ENCODE results near the gene ANLN. TPM values are rescaled to one million over a fixed set of nuclear protein-coding genes. Genes with fewer than 3 reads are reported as not detected.
A peak's percentile ranks its signal among the peaks of the same experiment; 100 is the strongest.
"Not testable (repeated sequence)": the region's sequence is repeated elsewhere in the genome, so short reads cannot be mapped to it uniquely, and the experiment has no call there.

ANLN gene
- total RNA-seq, 1 experiment from 2014 or later, result 67.6 TPM

GRCh38 chr7:36475011-36475342, 85.3 kb downstream of the ANLN start:
- no peak for DNase-seq (ENCODE audit: low read depth, low spot score)
- in situ Hi-C loops (cut with HindIII; ENCODE audit: low pct_unique_long_range_greater_than_20kb, low sequenced_read_pairs), result no loop called here

- in situ Hi-C loops (cut with HindIII; ENCODE audit: low pct_unique_long_range_greater_than_20kb, low sequenced_read_pairs), result no loop called here
- no peak for DNase-seq (ENCODE audit: low read depth, low spot score)
Observed at GRCh38 chr7:36475381-36475780, 85.7 kb downstream of the ANLN start.

- DNase-seq (ENCODE audit: low read depth, low spot score), result peak; percentile 42
- in situ Hi-C loops (cut with HindIII; ENCODE audit: low pct_unique_long_range_greater_than_20kb, low sequenced_read_pairs), result no loop called here
Observed at GRCh38 chr7:36478745-36479144, 89.1 kb downstream of the ANLN start.

- in situ Hi-C loops (cut with HindIII; ENCODE audit: low pct_unique_long_range_greater_than_20kb, low sequenced_read_pairs), result not testable (repeated sequence)
- DNase-seq (ENCODE audit: low read depth, low spot score), result peak; percentile 54
Observed at GRCh38 chr7:36483853-36484252, 94.2 kb downstream of the ANLN start.

GRCh38 chr7:36484265-36484664, 94.6 kb downstream of the ANLN start:
- DNase-seq (ENCODE audit: low read depth, low spot score), result no peak
- in situ Hi-C loops (cut with HindIII; ENCODE audit: low pct_unique_long_range_greater_than_20kb, low sequenced_read_pairs), result no loop called here

- DNase-seq (ENCODE audit: low read depth, low spot score), result no peak
- in situ Hi-C loops (cut with HindIII; ENCODE audit: low pct_unique_long_range_greater_than_20kb, low sequenced_read_pairs), result no loop called here
Observed at GRCh38 chr7:36486336-36486735, 96.7 kb downstream of the ANLN start.

DNA sequence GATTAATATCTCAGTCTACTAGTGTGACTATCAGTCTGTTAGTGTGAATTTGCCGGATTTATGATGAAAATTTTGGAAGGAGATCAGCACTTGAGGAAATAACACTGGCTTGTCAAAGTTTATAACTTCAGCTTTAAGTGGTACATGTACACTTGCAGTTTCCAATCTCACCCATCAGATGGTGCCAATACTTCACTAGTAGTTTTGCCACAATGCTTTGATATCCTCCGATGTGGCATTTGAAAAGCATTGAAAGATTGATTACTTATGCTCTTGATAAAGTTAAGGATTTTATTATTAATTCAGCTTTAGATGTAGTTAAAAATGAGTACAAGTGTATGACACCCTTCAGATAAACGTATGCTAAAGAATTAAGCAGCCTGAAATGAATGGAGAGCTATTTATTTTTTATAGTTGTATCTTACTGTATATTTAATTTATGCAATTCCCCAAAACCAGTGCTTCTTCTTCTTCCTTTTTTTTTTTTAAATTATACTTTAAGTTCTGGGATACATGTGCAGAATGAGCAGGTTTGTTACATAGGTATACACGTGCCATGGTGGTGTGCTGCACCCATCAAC, 98.2 kb downstream of the ANLN start:
- in situ Hi-C loops (cut with HindIII; ENCODE audit: low pct_unique_long_range_greater_than_20kb, low sequenced_read_pairs), result no loop called here
- peak; percentile 79 for DNase-seq (ENCODE audit: low read depth, low spot score)

DNA sequence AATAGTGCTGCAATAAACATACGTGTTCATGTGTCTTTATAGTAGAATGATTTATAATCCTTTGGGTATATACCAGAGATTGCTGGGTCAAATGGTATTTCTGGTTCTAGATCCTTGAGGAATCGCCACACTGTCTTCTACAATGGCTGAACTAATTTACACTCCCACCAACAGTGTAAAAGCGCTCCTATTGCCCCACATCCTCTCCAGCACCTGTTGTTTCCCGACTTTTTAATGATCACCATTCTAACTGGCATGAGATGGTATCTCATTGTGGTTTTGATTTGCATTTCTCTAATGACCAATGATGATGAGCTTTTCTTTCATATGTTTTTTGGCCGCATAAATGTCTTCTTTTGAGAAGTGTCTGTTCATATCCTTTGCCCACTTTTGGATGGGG, 99.0 kb downstream of the ANLN start:
- in situ Hi-C loops (cut with HindIII; ENCODE audit: low pct_unique_long_range_greater_than_20kb, low sequenced_read_pairs); DNase-seq (ENCODE audit: low read depth, low spot score): not testable (repeated sequence)

- in situ Hi-C loops (cut with HindIII; ENCODE audit: low pct_unique_long_range_greater_than_20kb, low sequenced_read_pairs), result no loop called here
- no peak for DNase-seq (ENCODE audit: low read depth, low spot score)
Observed at GRCh38 chr7:36490419-36490830, 100.8 kb downstream of the ANLN start.

DNA sequence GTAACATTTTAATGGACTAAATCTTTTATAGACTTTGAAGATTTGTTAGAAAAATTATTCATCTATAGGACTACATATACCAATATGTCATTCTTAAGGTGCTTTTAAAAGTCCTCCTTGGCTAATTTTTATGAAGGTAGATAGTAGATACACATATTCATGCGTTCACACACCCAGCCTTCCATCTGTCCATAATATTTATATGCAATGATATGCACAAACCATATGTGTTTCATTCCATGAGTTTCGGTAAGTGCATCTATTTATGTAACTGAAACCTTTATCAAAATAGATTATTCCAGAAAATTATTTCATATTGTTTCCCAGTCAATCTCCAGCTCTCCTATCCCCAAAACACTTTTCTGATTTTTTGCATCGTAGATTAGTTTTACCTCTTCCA, 101.7 kb downstream of the ANLN start:
- no peak for DNase-seq (ENCODE audit: low read depth, low spot score)
- in situ Hi-C loops (cut with HindIII; ENCODE audit: low pct_unique_long_range_greater_than_20kb, low sequenced_read_pairs), result no loop called here

- DNase-seq (ENCODE audit: low read depth, low spot score), result no peak
- in situ Hi-C loops (cut with HindIII; ENCODE audit: low pct_unique_long_range_greater_than_20kb, low sequenced_read_pairs), result no loop called here
Observed at GRCh38 chr7:36496576-36496975, 106.9 kb downstream of the ANLN start.

GRCh38 chr7:36497176-36497575, 107.5 kb downstream of the ANLN start:
- DNase-seq (ENCODE audit: low read depth, low spot score); in situ Hi-C loops (cut with HindIII; ENCODE audit: low pct_unique_long_range_greater_than_20kb, low sequenced_read_pairs): not testable (repeated sequence)

- DNase-seq (ENCODE audit: low read depth, low spot score), result no peak
- in situ Hi-C loops (cut with HindIII; ENCODE audit: low pct_unique_long_range_greater_than_20kb, low sequenced_read_pairs), result no loop called here
Observed at GRCh38 chr7:36497775-36498174, 108.1 kb downstream of the ANLN start.

Other genes with a start within 250 kb of the ANLN start
- 28.5 and 36.7 TPM in 2 replicates for gene EEPD1, start 236.6 kb upstream of the ANLN start, total RNA-seq (2014; rRNA removed; shearing (Covaris generic))

Data from SK-MEL-5 (cell line).